ENCODE measurements around the gene SIGLEC10. TPM values are rescaled to one million over a fixed set of nuclear protein-coding genes. Genes with fewer than 3 reads are reported as not detected.
A peak's percentile ranks its signal among the peaks of the same experiment; 100 is the strongest.
"Not testable (repeated sequence)": the region's sequence is repeated elsewhere in the genome, so short reads cannot be mapped to it uniquely, and the experiment has no call there.

The SIGLEC10 gene
- total RNA-seq, 1 donor from 2014 or later = 4.0 TPM

DNA sequence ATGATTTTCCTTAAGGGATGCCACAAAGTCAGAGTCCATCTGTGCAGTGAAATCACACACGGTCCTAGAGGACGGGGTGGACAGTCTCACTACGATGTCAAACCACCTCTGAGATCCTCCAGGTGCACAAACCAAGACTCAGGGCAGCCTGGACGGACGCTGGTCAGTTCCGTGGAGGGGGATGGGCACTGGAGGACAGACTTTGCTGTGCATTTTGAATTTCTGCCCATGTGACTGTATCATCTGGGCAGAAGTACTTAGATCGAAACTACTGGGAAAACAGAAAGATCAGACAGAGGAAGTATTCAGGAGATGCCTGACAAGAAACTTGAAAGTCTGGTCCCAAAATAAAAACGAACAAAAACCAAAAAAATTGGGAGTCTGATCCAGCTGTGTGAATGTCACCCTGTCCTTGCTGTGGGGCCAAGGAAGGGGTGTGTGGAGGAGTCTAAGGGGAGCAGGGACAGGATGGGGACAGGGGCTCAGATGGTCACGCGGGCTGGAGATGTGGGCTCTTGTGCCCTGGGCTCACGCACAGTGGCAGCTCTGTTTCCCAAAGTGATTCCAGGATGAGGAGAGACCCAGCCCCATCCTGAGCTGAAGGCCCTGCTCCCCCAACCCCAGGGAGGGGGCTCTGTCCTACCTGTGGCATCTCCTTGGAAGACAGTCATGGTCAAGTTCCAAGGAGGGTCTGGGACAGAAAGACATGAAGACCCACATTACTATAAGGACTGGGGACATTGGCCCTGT lies 39.3 kb upstream of the SIGLEC10 start:
- Mint-ChIP-seq H3K27ac (no peak overlapping the region), H3K27me3 (ENCODE audit: low read depth) (no peaks in the 10 kb centered on the region), H3K4me1 (ENCODE audit: low read depth) (peaks cover 21% of the 10 kb centered on the region), H3K9me3 (peaks cover 8% of the 10 kb centered on the region), H3K4me3 (ENCODE audit: low read depth) (no peak overlapping the region), H3K36me3 (ENCODE audit: low read depth) (peaks cover 7% of the 10 kb centered on the region)
- intact Hi-C loops (cut with micrococcal nuclease) = no loop called here
- no peak for DNase-seq (ENCODE audit: low spot score)

DNA sequence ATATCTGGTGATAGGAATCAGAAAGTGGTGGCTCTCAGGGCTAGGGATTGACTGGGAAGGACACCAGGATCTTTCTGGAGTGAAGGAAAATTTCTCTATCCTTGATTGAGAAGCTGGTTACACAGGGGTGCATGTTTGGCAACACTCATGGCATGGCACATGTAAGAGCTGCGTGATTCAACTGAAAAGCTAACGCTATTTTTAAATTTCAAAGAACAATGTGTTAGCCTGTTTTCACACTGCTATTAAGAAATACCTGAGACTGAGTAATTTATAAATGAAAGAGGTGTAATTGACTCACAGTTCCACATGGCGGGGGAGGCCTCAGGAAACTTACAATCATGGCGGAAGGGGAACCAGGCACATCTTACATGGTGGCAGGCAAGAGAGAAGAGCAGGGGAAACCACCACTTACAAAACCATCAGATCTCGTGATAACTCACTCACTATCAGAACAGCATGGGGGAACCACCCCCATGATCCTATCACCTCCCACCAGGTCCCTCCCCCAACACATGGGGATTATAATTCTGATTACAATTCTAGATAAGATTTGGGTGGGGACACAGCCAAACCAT lies 33.4 kb upstream of the SIGLEC10 start:
- Mint-ChIP-seq H3K27ac (peak overlapping the region; percentile 74), H3K9me3 (peaks cover 37% of the 10 kb centered on the region), H3K4me1 (ENCODE audit: low read depth) (peaks cover 38% of the 10 kb centered on the region), H3K27me3 (ENCODE audit: low read depth) (no peaks in the 10 kb centered on the region), H3K36me3 (ENCODE audit: low read depth) (peaks cover 39% of the 10 kb centered on the region), H3K4me3 (ENCODE audit: low read depth) (no peak overlapping the region)
- intact Hi-C loops (cut with micrococcal nuclease) = no loop called here
- no peak for DNase-seq (ENCODE audit: low spot score)

DNA sequence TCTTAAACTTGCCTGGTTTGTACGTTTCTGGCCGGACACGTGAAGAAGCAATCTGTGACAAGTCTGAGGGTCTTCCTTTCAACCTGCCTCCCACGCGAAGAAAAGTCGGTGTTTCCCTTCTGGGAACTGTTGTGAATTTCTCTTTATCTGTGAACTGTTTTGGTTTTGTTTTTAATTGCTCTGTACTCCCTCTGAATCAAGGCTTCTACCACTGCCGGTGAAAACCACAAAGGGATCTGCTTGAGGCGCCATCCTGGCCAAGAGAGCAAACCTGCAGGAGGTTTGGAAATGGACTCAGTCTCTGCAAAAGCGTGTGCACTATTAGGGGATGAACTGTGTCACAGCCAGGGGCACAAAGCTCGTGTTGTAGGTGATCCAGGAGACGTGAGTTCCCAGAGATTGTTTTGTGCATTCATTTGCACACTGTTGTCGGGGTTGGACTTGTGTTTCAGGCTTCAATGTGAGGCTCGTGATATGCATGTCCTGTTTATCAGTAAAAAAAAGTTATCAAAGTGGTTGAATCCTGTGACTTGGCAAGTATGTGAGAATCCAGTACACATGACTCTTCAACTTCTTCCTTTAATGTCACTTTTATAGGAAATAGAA lies 31.1 kb upstream of the SIGLEC10 start:
- Mint-ChIP-seq H3K4me1 (ENCODE audit: low read depth) (peaks cover 49% of the 10 kb centered on the region), H3K36me3 (ENCODE audit: low read depth) (peaks cover 39% of the 10 kb centered on the region), H3K27me3 (ENCODE audit: low read depth) (no peaks in the 10 kb centered on the region), H3K9me3 (peaks cover 43% of the 10 kb centered on the region), H3K4me3 (ENCODE audit: low read depth) (peak overlapping the region; percentile 37), H3K27ac (peak overlapping the region; percentile 73)
- intact Hi-C loops (cut with micrococcal nuclease) = loop anchor here (1.0 kb wide), 2 partner anchors 18 to 99 kb away; no protein-coding TSS in a partner anchor
- peak; percentile 39 for DNase-seq (ENCODE audit: low spot score)

DNA sequence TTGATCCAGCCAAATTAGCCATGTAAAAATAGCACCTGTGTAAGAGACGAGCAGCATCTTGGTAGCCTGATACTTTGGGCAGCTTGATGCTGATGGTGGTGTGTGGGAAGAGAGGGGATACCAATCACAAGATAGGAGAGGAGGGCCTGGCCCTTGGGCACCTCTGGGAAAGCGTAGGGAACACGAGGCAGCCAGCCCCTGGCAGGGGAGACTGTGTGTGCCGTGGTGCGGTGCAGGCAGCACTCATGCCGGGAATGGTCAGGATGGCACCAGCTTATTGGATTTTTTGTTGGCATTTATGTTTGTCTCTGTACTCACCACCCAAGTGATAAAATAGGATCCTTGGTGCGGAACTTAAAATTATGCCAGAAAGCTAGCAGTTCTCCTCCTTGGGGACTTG lies 30.6 kb upstream of the SIGLEC10 start:
- H3K27ac Mint-ChIP-seq = peak overlapping the region; percentile 73
- no peak for DNase-seq (ENCODE audit: low spot score)
- H3K4me1 Mint-ChIP-seq (ENCODE audit: low read depth) = peaks cover 54% of the 10 kb centered on the region
- H3K9me3 Mint-ChIP-seq = peaks cover 43% of the 10 kb centered on the region
- peaks cover 41% of the 10 kb centered on the region for H3K36me3 Mint-ChIP-seq (ENCODE audit: low read depth)
- peak overlapping the region; percentile 37 for H3K4me3 Mint-ChIP-seq (ENCODE audit: low read depth)
- intact Hi-C loops (cut with micrococcal nuclease) = loop anchor here (1.0 kb wide), 2 partner anchors 18 to 99 kb away; no protein-coding TSS in a partner anchor
- H3K27me3 Mint-ChIP-seq (ENCODE audit: low read depth) = no peaks in the 10 kb centered on the region

DNA sequence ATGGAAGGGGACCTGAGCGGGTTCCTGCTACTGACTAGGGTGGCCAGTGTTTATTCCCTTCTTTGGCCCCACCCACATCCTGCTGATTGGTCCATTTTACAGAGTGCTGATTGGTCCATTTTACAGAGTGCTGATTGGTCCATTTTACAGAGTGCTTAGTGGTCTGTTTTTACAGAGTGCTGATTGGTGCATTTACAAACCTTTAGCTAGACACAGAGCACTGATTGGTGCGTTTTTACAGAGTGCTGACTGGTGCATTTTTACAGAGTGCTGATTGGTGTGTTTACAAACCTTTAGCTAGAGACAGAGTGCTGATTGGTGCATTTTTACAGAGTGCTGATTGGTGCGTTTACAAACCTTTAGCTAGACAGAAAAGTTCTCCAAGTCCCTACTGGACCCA lies 30.1 kb upstream of the SIGLEC10 start:
- intact Hi-C loops (cut with micrococcal nuclease); H3K4me3 Mint-ChIP-seq (ENCODE audit: low read depth); H3K27me3 Mint-ChIP-seq (ENCODE audit: low read depth); DNase-seq (ENCODE audit: low spot score): not testable (repeated sequence)
- Mint-ChIP-seq H3K27ac (peak overlapping the region; percentile 73), H3K4me1 (ENCODE audit: low read depth) (peaks cover 59% of the 10 kb centered on the region), H3K36me3 (ENCODE audit: low read depth) (peaks cover 42% of the 10 kb centered on the region), H3K9me3 (peaks cover 43% of the 10 kb centered on the region)

DNA sequence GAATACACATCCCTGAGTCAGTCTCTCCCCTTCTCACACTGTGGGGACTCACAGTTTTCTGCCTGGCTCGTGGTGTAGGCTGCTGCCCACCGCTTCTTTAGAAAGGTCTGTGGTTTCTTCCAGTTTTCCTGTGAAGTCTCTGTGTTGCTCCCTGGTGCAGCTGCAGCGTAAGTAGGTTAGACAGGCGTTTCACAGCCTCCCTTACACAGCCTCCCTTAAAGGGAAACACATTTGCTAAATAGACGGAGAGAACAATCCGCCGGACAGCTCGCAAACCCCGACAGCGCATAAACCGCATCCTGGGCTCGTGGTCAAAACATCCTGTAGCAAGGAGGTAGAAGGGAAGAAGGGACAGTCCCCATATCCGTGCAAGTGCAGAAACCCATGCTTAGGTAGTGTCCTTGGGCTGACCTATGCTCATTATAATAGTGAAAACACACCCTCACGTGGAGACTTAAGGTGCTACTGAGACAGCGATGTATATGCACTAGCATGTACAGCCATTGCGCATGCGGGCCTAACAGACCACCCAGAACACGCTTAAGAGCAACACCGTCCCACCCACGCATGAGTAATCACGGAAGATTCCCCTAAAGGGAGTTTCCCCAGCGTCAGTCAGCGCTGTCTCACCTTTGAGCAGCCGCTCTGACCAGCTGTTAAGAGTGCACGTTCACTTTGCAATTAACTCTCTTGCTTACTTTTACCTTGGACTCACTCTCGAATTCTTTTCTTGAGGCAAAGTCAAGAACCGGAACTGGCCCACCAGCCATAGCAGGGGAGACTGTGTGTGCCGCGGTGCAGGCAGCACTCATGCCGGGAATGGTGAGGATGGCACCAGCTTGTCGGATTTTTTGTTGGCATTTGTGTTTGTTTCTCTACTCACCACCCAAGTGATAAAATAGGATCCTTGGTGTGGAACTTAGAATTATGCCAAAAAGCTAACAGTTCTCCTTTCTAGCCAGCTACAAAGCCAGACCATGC lies 24.3 kb upstream of the SIGLEC10 start:
- peak overlapping the region; percentile 88 for H3K4me3 Mint-ChIP-seq (ENCODE audit: low read depth)
- H3K27ac Mint-ChIP-seq = peak overlapping the region; percentile 91
- peaks cover 7% of the 10 kb centered on the region for H3K36me3 Mint-ChIP-seq (ENCODE audit: low read depth)
- peaks cover 68% of the 10 kb centered on the region for H3K4me1 Mint-ChIP-seq (ENCODE audit: low read depth)
- DNase-seq (ENCODE audit: low spot score) = peak; percentile 87
- H3K27me3 Mint-ChIP-seq (ENCODE audit: low read depth) = no peaks in the 10 kb centered on the region
- H3K9me3 Mint-ChIP-seq = peaks cover 11% of the 10 kb centered on the region
- intact Hi-C loops (cut with micrococcal nuclease) = loop anchor here (1.0 to 2.0 kb wide), 9 partner anchors 25 to 185 kb away; partner anchors contain the start of genes NKG7 and SIGLEC10

DNA sequence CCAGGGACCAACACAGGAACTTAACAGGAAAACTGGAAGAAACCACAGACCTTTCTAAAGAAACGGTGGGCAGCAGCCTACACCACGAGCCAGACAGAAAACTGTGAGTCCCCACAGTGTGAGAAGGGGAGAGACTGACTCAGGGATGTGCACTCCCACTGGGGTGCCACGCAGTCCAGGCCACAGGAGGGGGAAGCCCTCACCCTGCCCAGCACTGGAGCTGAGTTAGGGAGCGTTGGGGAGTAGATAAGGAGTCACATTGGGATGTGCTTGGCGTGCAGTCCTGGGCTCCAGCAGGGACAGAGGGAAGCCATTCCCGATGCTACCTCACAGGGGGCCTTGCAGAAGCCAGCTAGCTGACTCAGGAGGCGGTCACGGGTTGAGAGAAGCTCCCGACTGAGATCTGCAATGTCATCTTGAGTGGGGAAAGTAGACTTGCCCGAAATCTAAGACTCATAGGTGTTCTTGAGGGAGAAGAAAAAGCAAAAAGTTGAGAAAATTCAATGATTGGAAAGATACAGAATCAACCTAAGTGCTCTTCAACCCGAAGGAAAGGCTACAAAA lies 23.5 kb upstream of the SIGLEC10 start:
- intact Hi-C loops (cut with micrococcal nuclease) = loop anchor here (1.0 to 2.0 kb wide), 9 partner anchors 24 to 184 kb away; partner anchors contain the start of genes NKG7 and SIGLEC10
- Mint-ChIP-seq H3K27ac (peak overlapping the region; percentile 91), H3K9me3 (peaks cover 7% of the 10 kb centered on the region), H3K4me1 (ENCODE audit: low read depth) (peaks cover 65% of the 10 kb centered on the region), H3K27me3 (ENCODE audit: low read depth) (no peaks in the 10 kb centered on the region), H3K4me3 (ENCODE audit: low read depth) (peak overlapping the region; percentile 88), H3K36me3 (ENCODE audit: low read depth) (peaks cover 3% of the 10 kb centered on the region)
- no peak for DNase-seq (ENCODE audit: low spot score)

DNA sequence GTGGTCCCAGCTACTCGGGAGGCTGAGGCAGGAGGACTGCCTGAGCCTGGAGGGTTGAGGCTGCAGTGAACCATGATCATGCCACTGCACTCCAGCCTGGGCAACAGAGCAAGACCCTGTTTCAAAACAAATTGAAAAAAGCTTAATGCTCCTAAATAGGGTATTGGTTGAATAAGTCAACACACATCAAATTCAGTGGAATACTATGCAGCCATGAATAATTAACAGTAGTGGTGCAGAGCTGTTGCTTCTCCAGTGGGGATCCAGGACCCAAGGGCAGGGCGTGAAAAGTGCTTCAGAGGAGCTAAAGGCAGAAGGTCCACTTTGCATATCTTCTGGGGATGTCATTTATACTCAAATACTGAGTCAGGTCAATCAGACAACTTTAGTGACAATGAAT lies 22.6 kb upstream of the SIGLEC10 start:
- intact Hi-C loops (cut with micrococcal nuclease) = loop anchor here (2.0 kb wide), 6 partner anchors 23 to 183 kb away; partner anchors contain the start of genes NKG7 and SIGLEC10
- H3K4me3 Mint-ChIP-seq (ENCODE audit: low read depth) = peak overlapping the region; percentile 88
- H3K27me3 Mint-ChIP-seq (ENCODE audit: low read depth) = no peaks in the 10 kb centered on the region
- peak overlapping the region; percentile 91 for H3K27ac Mint-ChIP-seq
- H3K36me3 Mint-ChIP-seq (ENCODE audit: low read depth) = peaks cover 3% of the 10 kb centered on the region
- H3K9me3 Mint-ChIP-seq = no peaks in the 10 kb centered on the region
- peaks cover 59% of the 10 kb centered on the region for H3K4me1 Mint-ChIP-seq (ENCODE audit: low read depth)
- DNase-seq (ENCODE audit: low spot score) = no peak

DNA sequence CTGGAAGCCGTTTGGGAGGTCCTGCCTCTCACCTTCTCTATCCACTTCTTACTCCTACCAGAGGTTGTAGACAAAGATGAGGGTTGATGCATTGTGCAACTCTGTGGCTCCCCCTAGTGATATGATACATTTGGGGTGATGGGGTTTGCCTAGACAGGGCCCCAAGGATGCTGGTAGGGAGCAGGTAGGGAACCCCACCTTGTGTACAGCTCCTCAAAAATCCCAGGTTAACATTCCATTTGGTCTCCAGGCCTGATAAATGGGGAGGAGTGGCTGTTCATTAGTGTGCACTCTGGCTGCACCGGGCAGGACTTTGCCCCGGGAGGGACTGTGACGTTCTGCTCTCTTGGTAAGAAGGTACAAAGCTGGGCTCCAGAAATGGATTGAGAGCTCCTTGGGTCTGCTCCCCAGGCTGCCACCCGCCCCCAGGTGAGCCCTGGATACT lies 21.6 kb upstream of the SIGLEC10 start:
- DNase-seq (ENCODE audit: low spot score) = peak; percentile 46
- H3K27me3 Mint-ChIP-seq (ENCODE audit: low read depth) = no peaks in the 10 kb centered on the region
- H3K4me1 Mint-ChIP-seq (ENCODE audit: low read depth) = peaks cover 58% of the 10 kb centered on the region
- H3K9me3 Mint-ChIP-seq = no peaks in the 10 kb centered on the region
- intact Hi-C loops (cut with micrococcal nuclease) = loop anchor here (2.0 kb wide), 1 partner anchor 16 kb away; no protein-coding TSS in a partner anchor
- H3K36me3 Mint-ChIP-seq (ENCODE audit: low read depth) = peaks cover 3% of the 10 kb centered on the region
- H3K4me3 Mint-ChIP-seq (ENCODE audit: low read depth) = no peak overlapping the region
- H3K27ac Mint-ChIP-seq = peak overlapping the region; percentile 14

DNA sequence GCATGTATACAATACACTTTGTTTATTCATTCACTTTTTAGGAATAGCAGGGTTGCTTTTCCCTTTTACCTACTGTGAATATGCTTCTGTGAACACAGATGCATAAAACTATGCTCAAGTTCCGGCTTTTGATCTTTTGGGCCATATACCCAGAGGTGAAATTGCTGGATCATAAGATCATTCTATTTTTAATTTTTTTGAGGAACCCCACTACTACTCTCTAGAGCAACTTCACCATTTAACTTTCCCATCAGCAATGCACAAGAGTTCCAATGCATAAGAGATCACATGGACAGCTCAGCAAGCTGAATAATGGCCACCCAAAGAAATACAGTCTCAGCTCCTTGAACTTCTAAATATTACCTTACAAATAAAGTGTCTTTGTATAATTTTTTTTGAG lies 17.0 kb upstream of the SIGLEC10 start:
- H3K36me3 Mint-ChIP-seq (ENCODE audit: low read depth) = no peaks in the 10 kb centered on the region
- H3K4me3 Mint-ChIP-seq (ENCODE audit: low read depth) = no peak overlapping the region
- H3K4me1 Mint-ChIP-seq (ENCODE audit: low read depth) = peaks cover 17% of the 10 kb centered on the region
- no peaks in the 10 kb centered on the region for H3K9me3 Mint-ChIP-seq
- H3K27me3 Mint-ChIP-seq (ENCODE audit: low read depth) = no peaks in the 10 kb centered on the region
- DNase-seq (ENCODE audit: low spot score) = no peak
- intact Hi-C loops (cut with micrococcal nuclease) = no loop called here
- no peak overlapping the region for H3K27ac Mint-ChIP-seq

DNA sequence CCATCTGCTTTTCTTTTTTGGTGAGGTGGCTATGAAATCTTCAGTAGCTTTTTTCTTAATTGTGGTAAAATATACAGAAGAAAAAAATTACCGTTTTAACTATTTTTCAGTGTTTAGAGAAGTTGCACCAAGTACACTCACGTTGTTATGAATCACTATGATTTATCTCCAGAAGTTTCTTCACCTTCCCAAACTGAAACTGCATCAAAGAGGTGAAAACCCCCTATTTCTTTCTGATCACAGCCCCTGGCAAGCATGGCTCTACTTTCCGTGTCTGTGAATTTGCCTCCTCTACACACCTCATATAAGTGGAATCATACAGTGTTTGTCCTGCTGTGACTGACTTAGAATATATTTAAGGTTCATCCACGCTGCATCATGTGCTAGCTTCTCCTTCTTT lies 15.6 kb upstream of the SIGLEC10 start:
- Mint-ChIP-seq H3K4me3 (ENCODE audit: low read depth) (no peak overlapping the region), H3K36me3 (ENCODE audit: low read depth) (no peaks in the 10 kb centered on the region), H3K9me3 (no peaks in the 10 kb centered on the region), H3K27ac (no peak overlapping the region), H3K4me1 (ENCODE audit: low read depth) (peaks cover 3% of the 10 kb centered on the region), H3K27me3 (ENCODE audit: low read depth) (no peaks in the 10 kb centered on the region)
- intact Hi-C loops (cut with micrococcal nuclease) = no loop called here
- no peak for DNase-seq (ENCODE audit: low spot score)

DNA sequence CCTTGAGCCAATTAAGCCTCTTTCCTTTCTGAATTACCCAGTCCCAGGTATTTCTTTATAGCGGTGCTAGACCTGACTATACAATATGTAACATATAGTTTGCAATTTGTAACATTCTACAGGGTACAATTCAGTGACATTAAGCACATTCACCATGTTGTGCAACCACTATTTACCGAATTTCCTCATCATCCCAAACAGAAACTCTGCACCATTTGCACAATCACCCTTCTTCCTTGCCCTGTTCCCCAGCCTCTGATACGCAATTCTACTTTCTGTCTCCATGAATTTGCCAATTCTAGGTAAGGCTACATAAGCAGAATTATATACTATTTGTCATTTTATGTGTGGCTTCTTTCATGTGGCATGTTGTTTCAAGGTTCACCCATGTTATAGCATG lies 13.7 kb upstream of the SIGLEC10 start:
- H3K27ac Mint-ChIP-seq = no peak overlapping the region
- intact Hi-C loops (cut with micrococcal nuclease) = no loop called here
- H3K36me3 Mint-ChIP-seq (ENCODE audit: low read depth) = no peaks in the 10 kb centered on the region
- no peak overlapping the region for H3K4me3 Mint-ChIP-seq (ENCODE audit: low read depth)
- peaks cover 2% of the 10 kb centered on the region for H3K4me1 Mint-ChIP-seq (ENCODE audit: low read depth)
- no peaks in the 10 kb centered on the region for H3K9me3 Mint-ChIP-seq
- no peaks in the 10 kb centered on the region for H3K27me3 Mint-ChIP-seq (ENCODE audit: low read depth)
- no peak for DNase-seq (ENCODE audit: low spot score)

Measured in activated T-helper 2 cell treated with anti-CD3 and anti-CD28 coated beads, Interferon-gamma antibody, Interleukin-2, Interleukin-4, amounts not matched to agents 10 μg/mL and 5 μg/mL and 100 μg/mL, durations not matched to agents 14 hours and 24 hours and 36 hours (primary cell).